Dedifferentiated amniotic fluid mesenchymal stem cell (primary cell): ENCODE results near the gene LPIN3.

ENCODE experiments used
- DNase-seq: peaks from one replicate; pipeline ENCODE4 v3.0.0-alpha.2; 2016; ENCODE audit errors: extremely low spot score

The LPIN3 gene

GRCh38 chr20:41392871-41393704, 52.5 kb downstream of the LPIN3 start:
- DNase-seq: no peak

- DNase-seq: no peak
Observed at GRCh38 chr20:41393705-41394066, 53.1 kb downstream of the LPIN3 start.

GRCh38 chr20:41394081-41394480, 53.5 kb downstream of the LPIN3 start:
- DNase-seq: no peak

GRCh38 chr20:41394931-41395666, 54.5 kb downstream of the LPIN3 start:
- no peak for DNase-seq

- DNase-seq: no peak
Observed at GRCh38 chr20:41395667-41396664, 55.3 kb downstream of the LPIN3 start.

DNA sequence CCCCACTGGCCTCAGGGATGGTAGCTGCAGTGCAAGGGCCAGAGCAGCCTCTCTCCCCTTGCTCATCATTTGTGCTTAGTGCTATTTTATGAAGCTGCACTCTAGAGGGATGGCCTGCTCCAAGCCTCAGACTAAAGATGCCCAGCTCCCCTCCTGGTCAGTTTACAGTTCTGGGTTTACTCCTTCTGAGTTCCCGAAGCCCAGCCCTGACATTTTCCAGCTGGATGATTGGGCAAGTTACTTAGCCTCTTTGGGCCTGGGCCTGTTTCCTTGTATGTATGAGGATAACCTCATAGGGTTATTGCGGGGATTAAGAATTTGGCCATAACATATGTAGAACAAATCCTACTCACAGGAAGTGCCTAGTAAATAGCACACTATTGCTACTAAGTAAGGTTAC, 57.8 kb downstream of the LPIN3 start:
- no peak for DNase-seq

- no peak for DNase-seq
Observed at GRCh38 chr20:41403604-41404003, 63.0 kb downstream of the LPIN3 start.

DNA sequence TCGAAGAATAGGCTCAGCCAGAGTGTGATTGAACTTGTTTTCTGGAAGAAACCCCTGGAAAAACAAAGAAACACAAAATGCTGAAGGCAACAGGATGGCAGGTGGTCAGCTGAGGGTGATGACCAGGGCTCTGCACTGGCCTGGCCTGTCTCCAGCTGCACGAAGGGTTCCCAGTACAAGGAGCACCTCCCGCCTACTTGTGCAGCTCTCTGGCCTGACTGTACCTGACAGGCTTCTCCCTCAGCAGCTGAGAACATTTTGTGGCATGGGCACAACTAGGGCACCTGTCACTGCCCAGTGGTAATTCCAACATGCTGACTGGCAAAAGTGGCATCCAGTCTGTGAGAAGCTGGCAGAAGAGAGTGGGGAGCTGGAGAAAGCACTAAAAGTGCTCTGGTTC, 64.8 kb downstream of the LPIN3 start:
- DNase-seq: no peak

DNA sequence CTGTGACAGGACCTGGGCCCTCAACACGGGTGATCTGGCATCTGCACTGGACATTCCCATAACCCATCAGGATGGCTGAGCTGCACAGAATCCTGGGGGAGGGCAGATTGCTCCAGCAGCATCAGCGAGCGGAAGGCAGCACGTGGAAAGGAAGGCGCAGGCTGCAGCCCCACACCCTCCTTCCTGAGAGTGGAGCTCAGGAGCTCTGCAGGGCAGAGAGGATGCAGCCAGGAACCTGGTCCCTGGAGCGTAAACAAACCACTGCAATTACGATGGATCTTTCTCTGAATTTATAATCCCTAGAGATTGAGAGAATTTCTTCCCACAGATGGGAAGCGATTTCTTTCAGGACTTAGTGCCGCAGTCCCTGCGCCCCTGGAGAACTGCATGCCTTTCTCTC, 65.7 kb downstream of the LPIN3 start:
- no peak for DNase-seq

GRCh38 chr20:41406896-41407444, 66.3 kb downstream of the LPIN3 start:
- DNase-seq: no peak

GRCh38 chr20:41407607-41408006, 67.0 kb downstream of the LPIN3 start:
- DNase-seq: no peak

GRCh38 chr20:41408156-41408794, 67.7 kb downstream of the LPIN3 start:
- DNase-seq: no peak

DNA sequence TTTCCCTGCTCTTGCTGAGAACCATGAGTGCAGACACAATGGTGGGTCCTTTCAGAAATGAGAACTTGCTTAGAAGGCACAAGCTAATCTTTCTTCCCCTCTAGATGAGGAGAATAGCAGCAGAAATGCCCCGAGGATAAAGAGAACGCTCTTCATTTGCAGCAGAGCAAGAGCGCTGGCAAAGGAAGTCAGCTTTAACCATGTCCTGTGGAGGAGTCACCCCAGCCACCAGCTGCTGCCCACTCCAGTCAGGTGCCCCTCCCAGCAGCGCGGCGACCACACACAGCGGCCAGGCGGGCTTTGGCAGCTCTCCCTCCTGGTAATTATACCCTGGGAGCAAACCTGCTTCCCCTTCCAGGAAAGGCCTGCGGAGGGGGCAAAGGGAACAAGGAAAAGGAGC, 68.4 kb downstream of the LPIN3 start:
- no peak for DNase-seq
